Erythroblast (primary cell): ENCODE results near the gene MKLN1.

Source experiments
- GATA1 ChIP-seq: IDR thresholded peaks from 2 replicates; pipeline ENCODE4 v1.6.1; 2011; ENCODE audit warnings: low read depth, mild to moderate bottlenecking, control low read depth, low read length, moderate library complexity
- POLR2A ChIP-seq: IDR thresholded peaks from 2 replicates; pipeline ENCODE4 v1.6.1; 2011; ENCODE audit warnings: mild to moderate bottlenecking, low read length

GRCh38 chr7:131293018-131293417, 34.7 kb upstream of the MKLN1 start:
- TF ChIP-seq POLR2A: no peak
- no peak for TF ChIP-seq GATA1
